ENCODE results near the gene HACD3. TPM values are rescaled to one million over a fixed set of nuclear protein-coding genes. Genes with fewer than 3 reads are reported as not detected.

HACD3 gene
- total and polyA plus RNA-seq, 2 of the 4 experiments (the other 2 are of a cell fraction), result 60.9 to 131 TPM

DNA sequence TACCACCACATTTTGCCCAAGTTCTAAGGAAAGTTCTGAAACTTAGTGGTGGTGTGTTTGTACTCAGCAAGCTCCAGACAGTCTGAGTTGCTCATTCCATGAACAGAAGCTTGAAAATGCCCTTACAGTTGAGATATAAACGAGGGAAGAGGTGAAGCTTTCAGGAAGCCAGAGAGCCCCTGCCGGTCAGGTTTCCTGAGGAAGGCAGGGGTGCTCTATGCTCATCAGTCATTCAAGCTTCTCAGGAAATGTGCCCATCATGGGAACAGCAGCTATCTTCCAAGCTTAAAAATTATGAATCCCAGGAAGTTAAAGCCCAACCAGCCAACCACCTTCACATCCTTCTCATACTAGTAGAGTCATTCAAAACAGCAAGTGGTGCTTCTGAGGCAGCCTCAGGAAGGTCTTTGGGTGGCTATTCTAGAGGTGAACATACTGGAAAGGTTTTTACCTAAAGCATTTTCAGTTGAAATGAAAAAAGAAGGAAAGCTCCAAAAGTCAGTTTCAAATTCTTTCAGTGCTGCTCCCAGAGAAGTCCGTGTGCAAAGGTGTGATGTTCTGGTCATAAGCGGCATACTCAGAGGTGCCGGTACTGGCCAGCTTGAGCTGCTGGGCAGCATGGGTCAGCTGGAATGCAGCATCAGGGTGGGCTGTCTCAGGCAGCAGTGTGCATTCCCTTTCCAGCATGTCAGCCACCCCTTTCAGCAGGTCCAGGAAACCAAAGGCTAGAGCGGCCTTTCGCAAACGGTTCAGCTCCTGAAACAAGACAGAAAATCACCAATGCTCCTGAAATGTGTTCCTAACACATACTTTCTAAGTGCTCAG, 48.9 kb downstream of the HACD3 start:
- H2BK120ac ChIP-seq (ENCODE audit: low read depth, low read length), result no peak overlapping the region
- no peak overlapping the region for H2AFZ ChIP-seq (replicated peaks; ENCODE audit: low read length, poor library complexity)
- dilution Hi-C loops (cut with HindIII; ENCODE audit: low sequenced_read_pairs, unreplicated experiment) (no loop called here), in situ Hi-C loops (cut with MboI; ENCODE audit: low sequenced_read_pairs) (no loop called here), intact Hi-C loops (cut with micrococcal nuclease) (loop anchor here (5.0 kb wide), 1 partner anchor 172 kb away; no protein-coding TSS in a partner anchor)
- no peak overlapping the region for H2BK15ac ChIP-seq (ENCODE audit: low read depth, low read length)
- no peak overlapping the region for H3K14ac ChIP-seq (replicated peaks; ENCODE audit: low read depth, low read length)
- 0 out of 2 replicates have a peak, but pooled peaks cover 3% of the 10 kb centered on the region for H4K20me1 ChIP-seq (ENCODE audit: insufficient read depth, low read length)
- 72% methylated on average over 5 of the region's 8 CpGs; no CpG with 5 or more reads in 1 of the 2 experiments for WGBS, 2 experiments (ENCODE audit: extremely low coverage in 2 of 2, insufficient read length in 1 of 2)
- no peak overlapping the region for H4K5ac ChIP-seq (ENCODE audit: low read depth, low read length)
- ATAC-seq (ENCODE audit: low read depth), result no peak
- TSS peak; percentile 94 for BruUV-seq (replicated peaks)
- ChIA-PET CTCF (interaction anchor here (1.2 kb wide), 1 partner anchor 11 kb away, joined by 3 read pairs; no protein-coding TSS in a partner anchor), POLR2A (ENCODE audit: unreplicated experiment) (no interaction called here)
- no peak overlapping the region for H2BK5ac ChIP-seq (ENCODE audit: low read depth, low read length, poor library complexity, severe bottlenecking)
- no peak overlapping the region for H4K91ac ChIP-seq (ENCODE audit: insufficient read depth, low read depth, low read length)
- no peak overlapping the region for H3K56ac ChIP-seq (ENCODE audit: extremely low read depth, insufficient read depth, low read length)
- H3K36me3 ChIP-seq (ENCODE audit: control insufficient read depth, insufficient read depth, low read length), result peaks cover 29% of the 10 kb centered on the region
- H3K9me1 ChIP-seq (ENCODE audit: insufficient read depth, low read length), result peaks cover 17% of the 10 kb centered on the region
- no peak overlapping the region for H2AK9ac ChIP-seq (replicated peaks; ENCODE audit: low read depth, low read length, poor library complexity)
- H3K4me3 ChIP-seq (ENCODE audit: insufficient read depth, low read depth, low read length), result no peak overlapping the region
- H3K9me3 ChIP-seq (ENCODE audit: control insufficient read depth, insufficient read depth, low read length), result no peaks in the 10 kb centered on the region
- H3K23ac ChIP-seq (ENCODE audit: low read depth, low read length), result no peak overlapping the region
- H3K4ac ChIP-seq (ENCODE audit: low read depth, low read length), result no peak overlapping the region
- peaks cover 8 to 17% of the 10 kb centered on the region in 2 experiments; a peak in 3 of 4 replicates for H3K79me1 ChIP-seq (ENCODE audit: low read depth in 1 of 2, low read length in 2 of 2)
- no peak overlapping the region for H3K9ac ChIP-seq (ENCODE audit: low read depth, low read length)
- no peak for DNase-seq
- H3K18ac ChIP-seq (ENCODE audit: low read depth, low read length), result no peak overlapping the region
- no peak overlapping the region for H3K27ac ChIP-seq (ENCODE audit: insufficient read depth, low read length)
- peaks cover 8% of the 10 kb centered on the region for H3K4me1 ChIP-seq (ENCODE audit: control insufficient read depth, insufficient read depth, low read length)
- H4K8ac ChIP-seq (ENCODE audit: low read depth in 2 of 2, low read length in 2 of 2), result 0 out of 4 replicates have a peak overlapping the region, but pooled peaks of 1 of the 2 experiments have one; percentile 12
- TF ChIP-seq BHLHE40 (IDR thresholded peaks at IDR 0.05; ENCODE audit: low read depth, low read length) (no peak), CHD1 (IDR thresholded peaks at IDR 0.05; ENCODE audit: low read depth, low read length) (no peak), USF2 (IDR thresholded peaks at IDR 0.05; ENCODE audit: low read depth, low read length) (no peak), MAZ (IDR thresholded peaks at IDR 0.05; ENCODE audit: borderline replicate concordance, low read depth, low read length) (no peak), POLR2A (IDR thresholded peaks at IDR 0.05; ENCODE audit: low read depth, low read length) (no peak), ELK1 (IDR thresholded peaks at IDR 0.05; ENCODE audit: borderline replicate concordance, low read depth, low read length) (no peak), MAFK (IDR thresholded peaks at IDR 0.05; ENCODE audit: low read depth, low read length) (no peak)
- no peak overlapping the region for H2BK20ac ChIP-seq (ENCODE audit: low read depth, low read length)
- no peak overlapping the region for H3K4me2 ChIP-seq (ENCODE audit: low read depth, low read length)
- no peaks in the 10 kb centered on the region for H3K27me3 ChIP-seq (ENCODE audit: control insufficient read depth, insufficient read depth, low read length)
- H2AK5ac ChIP-seq (ENCODE audit: low read depth, low read length), result peak overlapping the region; percentile 4; the same call in 1 of the 2 replicates

Measured in IMR-90 (cell line).